HCEC 1CT (cell line): ENCODE measurements around the gene MARCHF4.
"Not testable (repeated sequence)": the region's sequence is repeated elsewhere in the genome, so short reads cannot be mapped to it uniquely, and the experiment has no call there.

ENCODE experiments used
- DNase-seq: peaks from one replicate; pipeline ENCODE4 v3.0.0-alpha.2; 2017

MARCHF4 gene

DNA sequence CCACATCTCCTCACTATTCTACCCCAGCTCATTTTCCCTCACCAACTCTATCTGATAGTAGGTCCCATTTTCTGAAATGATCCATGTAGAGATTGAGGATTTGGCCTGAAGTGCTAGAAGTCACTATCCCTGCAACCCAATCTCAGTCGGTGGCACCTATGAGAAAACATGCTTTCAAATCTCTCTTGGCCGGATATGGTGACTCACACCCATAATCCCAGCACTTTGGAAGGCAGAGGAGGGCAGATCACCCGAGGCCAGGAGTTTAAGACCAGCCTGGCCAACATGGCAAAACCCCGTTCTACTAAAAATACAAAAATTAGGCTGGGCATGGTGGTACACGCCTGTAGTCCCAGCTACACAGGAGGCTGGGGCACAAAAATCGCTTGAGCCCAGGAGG is 19.1 kb upstream of the MARCHF4 start:
- peak; percentile 35 for DNase-seq

DNA sequence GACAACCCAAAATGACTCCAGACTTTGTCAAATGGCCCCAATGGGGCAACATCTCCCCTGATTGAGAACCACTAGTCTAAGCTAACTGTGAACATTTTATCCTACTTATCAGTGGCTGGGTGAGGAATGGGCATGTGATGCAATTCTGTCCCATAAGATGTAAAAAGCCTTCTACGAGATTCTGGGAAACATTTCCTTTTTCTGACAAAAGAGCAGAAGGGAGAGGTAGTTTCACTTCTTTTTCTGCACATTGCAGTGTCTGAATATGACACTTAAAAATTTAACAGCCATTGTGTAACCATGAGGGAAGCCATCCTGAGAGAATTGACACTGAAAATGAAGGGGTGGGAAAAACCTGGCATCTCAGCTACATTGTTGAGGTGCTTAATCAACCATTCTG is 17.3 kb upstream of the MARCHF4 start:
- DNase-seq: no peak

DNA sequence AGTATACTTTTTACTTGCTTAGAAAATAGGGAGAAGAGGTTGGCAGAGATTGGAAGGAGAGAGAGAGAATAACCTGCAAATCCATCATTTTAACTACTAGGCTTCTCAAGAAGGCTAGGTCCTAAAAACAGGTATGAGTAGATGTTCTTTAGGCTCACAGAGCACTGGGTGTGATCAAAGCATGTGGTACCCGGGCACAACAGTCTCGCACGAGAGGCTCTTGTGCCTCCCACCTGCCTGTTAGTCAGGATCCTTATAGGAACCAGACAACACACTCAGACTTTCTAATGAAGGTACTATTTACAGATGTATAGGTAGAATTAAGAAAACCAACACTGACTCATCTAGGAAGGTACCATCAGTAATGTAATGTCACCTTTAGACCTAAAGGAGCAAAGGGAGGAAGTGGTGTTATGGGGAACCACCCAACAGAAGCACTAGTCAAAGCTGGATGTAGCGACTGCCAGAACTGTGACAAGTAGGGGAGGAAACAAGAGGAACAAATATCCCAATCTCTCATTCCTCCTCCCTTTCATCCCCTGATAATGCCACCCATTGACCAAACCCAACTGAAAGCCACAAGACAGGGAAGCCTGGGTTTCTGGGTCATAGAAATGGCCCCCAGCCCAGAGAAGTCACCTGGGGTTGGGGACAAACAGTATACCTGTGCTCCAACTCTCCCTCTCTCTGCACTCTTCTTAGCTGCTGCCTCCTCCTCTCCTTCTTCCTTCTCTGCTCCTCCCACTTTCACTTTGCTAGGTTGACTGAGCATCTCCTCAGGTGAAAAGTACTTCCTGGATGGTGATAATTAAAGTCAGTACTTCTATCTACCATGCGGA is 16.0 kb upstream of the MARCHF4 start:
- no peak for DNase-seq

DNA sequence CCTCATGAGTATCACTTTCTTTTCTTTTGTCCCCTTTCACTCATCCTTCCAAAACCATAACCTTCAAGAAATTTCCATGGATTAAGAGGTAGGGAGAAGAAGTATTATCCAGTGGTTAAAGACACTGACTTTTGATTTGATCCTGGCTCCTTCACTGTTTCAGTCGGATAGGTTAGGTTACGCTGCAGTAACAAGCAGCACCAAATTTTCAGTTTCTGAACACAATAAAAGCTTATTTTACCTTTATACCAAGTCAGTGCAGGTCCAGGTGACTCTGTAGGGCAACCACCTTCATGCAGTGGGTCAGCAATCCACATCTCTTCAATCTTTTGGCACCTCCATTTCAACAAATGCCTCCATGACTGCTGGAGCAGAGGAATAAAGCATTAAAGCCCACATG is 15.0 kb upstream of the MARCHF4 start:
- DNase-seq: no peak

DNA sequence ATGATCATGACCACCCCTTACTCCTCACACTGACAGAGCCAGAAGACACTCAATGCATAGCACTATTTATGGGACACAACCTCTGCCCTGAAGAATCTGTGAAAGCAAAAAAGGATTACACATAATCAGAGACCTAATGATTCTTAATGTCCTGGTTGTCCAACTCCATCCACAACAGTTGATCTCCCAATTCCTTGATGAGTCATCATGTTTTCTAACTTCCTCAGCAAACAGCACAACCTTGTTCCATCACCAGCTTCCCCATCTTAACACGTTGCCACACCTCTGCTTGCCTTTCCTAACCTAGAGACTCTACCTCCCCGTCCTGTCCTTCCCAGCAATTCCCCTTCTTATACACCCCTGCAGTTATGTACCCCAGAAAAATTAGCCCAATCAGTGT is 13.2 kb upstream of the MARCHF4 start:
- no peak for DNase-seq

DNA sequence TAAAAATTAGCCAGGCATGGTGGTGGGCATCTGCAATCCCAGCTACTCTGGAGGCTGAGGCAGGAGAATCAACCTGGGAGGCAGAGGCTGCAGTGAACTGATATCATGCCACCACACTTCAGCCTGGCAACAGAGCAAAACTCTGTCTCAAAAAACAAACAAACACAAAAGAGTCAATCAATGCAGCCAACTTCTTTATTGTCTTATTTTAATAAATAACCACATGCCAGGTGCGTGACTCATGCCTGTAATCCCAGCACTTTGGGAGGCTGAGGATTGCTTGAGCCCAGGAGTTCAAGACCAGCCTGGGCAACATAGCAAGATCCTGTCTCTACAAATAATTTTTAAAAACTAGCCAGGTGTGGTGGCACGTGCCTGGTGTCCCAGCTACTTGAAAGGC is 12.1 kb upstream of the MARCHF4 start:
- DNase-seq: not testable (repeated sequence)

DNA sequence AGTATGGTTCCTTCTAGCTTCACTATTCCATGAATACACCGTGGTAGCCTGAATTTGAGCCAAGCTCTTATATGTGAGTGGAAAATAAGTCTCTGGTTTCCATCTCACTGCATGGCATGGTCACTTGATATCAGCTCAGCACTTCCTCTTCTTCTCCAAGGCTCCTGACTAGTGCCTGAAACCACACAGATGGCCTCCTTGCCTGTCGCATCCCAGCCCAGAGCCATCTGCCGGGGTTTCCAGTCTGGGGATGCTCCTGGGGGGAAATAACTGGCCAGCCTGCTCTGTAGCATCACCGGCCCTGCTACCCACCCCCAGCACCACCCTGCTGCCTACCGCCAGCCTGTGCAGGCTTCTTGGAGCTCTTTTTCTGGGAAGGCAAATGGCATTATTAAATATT is 7.7 kb upstream of the MARCHF4 start:
- no peak for DNase-seq

DNA sequence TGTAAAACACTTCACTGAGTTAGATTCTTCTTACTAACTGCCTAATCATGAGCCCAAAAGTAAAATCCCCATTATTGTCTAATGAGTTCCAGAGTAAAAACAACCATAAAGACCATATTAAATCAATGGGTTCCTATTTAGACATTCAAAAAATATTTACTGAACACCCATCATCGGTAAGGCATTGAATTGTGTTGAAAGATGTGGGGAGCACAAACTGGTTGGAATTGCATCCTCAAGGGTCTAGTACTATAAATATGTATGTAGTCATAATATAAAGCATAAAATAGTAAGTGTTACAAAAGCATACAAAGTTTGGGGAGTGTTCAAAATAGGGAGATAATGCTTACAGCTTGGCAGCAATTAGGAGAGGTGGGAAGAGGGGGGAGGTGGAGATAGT is 3.0 kb upstream of the MARCHF4 start:
- no peak for DNase-seq

DNA sequence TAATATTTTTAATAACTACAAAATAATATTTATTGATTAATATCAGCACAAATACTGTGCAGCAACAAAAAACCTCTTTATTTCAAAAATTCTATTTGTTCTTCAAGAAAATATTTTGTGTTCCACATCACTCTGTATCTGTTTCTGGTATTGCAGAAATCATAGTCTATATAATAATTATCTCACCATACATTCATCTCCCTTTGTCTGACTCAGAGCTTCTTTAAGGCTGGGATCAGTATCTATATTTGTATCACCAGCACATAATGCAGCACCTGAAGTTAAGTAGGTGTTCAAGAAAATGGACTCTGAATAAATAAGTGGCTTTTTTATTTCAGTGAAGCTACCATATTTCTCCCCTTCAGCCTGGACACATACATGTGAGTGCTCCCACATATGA is 1.6 kb upstream of the MARCHF4 start:
- no peak for DNase-seq

DNA sequence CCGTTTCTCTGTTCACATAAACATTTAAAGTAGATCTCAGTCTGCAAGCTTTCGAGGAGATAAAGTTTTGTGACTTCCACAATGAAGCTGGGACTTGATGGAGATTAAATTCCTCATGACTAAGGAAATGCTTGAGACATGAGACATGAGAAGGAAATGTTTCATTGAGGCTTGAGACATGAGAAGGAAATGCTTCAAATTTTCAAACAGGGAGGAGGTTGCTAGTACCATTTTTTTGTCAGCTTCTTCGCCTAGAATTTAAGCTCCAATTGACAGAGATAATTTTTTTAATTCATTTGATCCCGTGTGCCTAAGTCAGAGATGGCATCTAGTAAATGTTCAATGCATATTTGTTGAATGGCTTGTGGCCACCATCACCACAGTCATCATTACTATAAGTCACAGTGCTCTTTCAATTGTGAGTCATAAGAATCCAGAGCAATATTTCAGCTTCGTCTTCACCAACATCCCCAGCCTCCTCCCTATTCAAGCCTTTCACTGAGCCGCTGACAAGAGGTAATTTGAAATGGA is 543 bp upstream of the MARCHF4 start:
- DNase-seq: peak; percentile 85

DNA sequence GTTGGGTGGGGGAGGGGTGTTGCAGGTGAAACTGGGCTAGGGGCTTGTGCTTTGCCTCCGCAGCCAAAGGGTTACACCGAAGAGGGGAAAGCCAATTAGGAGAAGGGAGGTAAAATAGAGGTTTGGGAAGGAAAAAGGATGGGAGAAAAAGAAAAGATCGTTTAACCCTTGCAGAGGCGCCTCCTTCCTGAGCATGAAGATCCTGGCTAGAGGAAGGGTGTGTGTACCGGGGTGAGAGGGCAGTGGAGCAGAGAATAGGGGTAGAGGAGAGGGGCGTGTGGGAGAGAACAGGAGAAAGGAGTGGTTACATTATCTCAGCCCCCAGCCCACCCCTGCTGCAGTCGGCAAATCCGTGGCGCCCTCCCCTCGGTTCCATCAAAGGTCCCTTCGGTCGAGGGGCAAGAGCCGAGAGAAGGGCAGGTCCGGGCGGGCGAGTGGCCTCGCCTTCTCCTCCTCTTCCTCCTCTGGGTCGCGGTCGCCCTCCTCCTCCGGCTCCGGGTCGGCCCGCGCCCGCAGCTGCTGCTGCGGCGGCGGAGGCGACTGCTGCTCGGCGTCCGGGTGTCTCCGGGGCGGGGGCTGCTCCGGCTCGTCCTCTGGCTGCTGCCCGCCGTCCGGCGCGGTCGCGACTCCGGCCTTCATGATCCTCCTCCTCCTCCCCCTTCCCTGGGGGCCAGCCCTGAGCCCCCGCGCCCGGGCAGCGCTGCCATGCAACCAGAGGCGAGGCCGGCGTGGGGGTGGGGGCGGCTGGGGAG is 1.1 kb downstream of the MARCHF4 start:
- no peak for DNase-seq

DNA sequence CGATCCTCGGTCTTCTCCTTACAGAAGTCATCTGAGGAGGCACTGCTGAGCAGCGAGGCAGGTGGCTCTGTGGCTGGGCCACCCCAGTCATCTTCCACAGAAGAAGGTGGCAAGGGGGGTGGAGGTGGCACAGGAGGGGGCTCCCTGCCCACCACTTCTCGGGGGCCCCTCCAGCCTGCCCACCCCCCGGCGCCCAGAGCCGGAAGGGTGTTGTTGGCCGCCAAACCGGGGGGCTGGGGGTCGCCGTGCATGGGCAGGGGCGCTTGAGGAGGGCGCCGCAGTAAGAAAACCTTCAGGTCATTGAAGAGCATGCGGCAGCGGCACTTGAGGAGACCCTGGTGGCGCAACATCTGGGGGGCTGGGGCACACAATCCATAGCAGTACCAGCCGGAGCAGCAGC is 2.5 kb downstream of the MARCHF4 start:
- no peak for DNase-seq

DNA sequence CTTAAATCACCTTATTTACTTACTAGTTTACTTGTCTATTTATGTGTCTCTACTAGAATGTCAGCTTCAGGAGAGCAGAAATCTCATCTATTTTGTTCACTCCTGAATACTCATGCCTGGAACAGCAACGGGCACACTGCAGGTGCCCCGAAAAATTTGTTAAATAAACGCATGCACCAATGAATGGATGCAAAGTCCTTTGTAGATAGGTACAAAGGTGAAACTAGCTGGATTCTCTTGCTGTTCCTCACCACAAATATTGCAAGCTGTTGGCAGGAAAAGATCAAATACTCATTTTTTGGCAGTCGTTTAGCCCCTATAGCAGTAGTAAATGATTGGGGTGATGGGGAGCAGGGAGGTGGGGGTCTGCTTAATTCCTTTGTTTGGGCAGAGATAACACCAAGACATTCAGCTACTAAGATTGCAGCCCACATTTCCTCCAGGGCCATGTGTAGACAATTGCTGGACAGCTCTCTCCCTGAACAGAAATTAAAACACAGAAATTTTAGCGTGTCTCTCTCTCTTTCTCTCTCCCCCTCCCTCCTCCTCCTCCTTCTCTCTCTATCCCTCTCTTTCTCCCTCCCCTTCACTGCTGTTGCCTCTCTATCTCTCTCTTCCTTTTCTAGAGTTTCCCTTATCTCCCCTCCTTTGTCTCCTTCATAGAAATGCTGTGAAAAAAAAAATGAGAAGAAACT is 5.4 kb downstream of the MARCHF4 start:
- DNase-seq: no peak

DNA sequence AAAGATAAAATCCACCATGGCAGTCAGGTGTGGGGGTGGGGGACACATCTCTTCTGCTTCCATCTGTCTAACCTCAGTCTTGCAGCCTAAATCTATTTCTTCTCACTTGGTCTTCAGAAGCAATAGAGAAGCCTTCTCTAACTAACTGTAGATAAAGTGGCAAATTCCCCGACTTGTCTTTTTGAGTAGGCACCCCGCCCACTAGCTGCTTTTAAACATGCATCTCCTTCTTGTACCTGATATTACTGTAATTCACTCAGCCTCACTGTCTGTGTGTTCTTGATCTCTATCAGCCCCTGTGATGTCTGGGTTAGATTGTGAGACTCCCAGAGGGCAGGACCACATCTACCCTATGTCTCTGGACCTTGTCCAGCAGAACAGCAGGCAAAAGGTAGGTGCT is 6.8 kb downstream of the MARCHF4 start:
- no peak for DNase-seq

DNA sequence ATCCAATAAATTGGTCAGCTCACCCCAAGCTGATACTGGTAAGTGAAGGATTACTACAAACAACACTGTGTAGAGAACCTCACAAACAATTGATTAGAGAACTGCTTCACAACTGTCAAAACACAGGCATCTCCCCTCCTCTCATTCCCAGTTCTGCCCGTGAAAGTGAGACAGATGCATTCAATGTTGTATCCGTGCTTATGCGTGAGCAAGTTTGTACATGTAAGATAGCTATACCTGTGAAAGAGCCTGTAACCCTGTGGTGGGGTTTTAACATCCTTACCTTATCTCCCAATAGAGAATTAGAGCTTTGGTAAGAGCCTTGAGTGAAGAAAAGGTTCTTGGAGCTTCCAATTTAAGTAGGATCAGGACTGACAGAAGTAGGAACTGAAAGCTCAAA is 9.1 kb downstream of the MARCHF4 start:
- no peak for DNase-seq

DNA sequence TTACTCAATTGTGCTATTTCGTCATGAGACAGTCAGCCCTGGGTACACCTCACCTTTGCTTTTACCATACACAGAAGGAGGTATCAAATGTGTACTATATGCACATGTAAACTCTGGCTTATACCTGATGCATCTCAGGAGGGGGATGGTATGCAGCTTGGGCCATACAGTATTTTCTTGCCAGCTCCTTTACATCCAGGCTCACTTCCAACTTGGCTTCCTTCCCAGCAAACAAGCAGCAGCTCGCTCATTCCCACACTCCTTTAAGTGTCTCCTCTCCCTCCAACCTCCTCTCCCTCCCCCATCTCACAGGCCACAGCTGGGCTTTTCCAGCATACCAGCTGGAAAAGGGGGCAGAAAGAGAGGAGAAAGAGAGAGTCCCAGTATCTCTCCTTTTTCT is 9.6 kb downstream of the MARCHF4 start:
- peak; percentile 76 for DNase-seq

DNA sequence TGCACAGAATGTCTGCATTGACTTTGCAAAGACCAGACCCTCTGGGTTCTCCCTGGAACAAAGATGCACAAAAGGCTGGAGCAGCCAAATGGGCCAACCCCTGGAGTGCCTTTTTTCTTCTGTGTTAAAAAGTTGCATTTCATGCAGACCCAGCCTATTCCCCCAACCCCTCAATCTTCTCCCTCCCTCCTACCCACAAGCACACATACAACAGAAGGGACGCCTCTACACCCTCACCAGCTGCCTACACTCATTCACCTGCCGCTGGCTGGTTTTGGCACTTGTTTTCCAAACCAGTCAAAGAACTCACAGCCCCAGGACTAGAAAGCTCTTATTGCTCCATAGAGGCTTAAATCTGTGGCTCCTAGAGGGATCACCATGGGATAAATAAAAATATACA is 16.6 kb downstream of the MARCHF4 start:
- DNase-seq: no peak

DNA sequence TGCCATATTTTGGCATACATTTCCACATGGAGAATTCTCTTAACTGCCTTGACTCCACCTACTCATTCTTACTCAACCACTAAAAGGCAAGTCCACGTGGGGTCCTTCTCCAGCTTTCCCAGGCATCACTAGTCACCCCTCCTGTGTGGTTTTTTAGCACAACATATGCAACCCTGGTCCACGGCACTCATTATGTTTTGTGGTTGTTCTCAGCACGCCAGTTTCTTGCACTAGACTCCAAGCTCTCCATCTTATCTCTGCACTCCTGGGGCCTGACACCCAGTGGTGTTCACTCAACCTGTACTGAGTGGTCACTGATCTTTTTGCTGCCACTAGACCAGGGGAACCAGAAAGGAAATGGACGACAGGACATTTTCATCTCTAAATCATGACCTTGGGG is 18.0 kb downstream of the MARCHF4 start:
- no peak for DNase-seq

DNA sequence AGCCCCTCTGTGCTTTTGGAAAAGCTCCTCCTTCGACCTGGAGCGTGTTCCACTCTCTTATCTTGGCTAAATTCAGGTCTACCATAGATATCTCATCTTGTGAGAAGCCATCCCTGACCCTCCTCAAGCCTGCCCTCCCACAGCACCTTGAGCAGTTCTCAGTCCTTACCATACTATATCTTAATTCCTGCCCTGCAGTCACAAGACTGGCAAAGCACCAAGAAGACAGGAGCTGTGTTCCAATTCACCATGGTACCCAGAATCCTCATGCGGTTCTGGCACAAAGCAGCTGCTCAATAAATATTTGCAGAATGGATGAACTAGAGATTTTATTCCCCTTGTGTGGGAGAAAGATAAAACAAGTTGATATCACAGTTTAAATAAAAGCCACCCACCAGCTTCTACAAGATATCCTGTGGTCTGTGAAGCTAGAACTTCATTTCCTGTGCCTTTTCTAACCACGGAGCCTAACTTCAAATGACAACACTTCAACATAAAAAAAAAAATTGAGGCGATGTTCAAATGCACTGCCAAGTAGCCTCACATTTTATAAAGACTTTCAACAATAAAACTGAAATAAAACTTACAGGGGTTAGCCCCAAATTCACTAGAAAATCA is 19.5 kb downstream of the MARCHF4 start:
- no peak for DNase-seq

DNA sequence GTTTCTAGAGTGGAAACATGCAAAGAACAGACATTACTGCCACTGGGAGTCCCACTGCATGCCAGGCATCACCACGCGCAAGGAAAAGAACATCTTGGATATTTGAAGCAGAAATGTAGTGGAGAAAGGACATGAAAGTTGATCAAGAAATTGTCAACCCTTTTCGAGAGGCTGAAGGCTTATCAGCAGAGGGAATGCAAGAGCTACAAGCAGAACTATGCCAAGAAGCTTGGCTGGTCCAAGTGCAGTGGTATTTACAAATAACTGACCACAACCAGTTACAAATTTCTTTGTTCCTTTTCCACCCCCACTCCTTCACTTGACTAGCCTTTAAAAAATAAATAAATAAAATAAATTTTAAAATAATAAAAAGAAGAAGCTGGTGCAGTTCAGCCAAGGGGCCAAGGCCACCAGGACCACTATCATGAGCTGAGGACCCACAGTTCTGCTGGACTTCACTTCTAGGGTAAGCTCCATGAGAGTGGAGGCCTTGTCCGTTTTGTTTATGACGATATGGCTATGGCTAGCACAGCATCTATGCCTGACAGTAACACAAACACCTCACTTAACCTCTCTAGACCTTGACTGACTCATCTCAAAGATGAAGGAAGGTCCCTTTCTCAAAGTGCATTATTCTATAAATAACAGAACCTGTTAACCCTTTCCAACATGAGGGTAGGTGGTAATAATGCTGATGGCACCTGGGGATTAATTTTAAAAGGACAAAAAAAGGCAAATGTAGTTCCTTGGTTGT is 20.9 kb downstream of the MARCHF4 start:
- DNase-seq: no peak

DNA sequence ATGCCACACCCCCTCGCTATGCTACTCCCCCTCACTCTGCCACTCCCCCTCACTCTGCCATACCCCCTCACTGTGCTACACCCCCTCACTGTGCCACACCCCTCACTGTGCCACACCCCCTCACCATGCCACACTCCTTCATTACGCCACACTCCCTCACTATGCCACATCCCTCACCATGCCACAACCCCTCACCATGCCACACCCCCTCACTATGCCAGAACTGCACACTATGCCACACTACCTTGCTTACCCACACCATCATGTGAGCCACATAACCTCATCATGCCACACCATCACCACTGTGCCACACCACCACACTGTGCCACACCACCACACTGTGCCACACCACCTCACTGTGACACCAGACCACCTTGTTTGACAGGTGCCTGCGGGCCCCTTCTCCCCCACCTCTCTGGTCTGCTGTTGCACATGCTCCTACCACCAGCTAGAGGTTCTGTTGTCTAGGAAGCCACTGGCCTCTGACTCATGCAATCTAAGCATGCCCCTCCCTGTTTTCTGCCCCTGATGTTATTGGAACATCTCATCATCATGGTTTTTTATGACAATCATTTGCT is 22.0 kb downstream of the MARCHF4 start:
- peak; percentile 75 for DNase-seq

DNA sequence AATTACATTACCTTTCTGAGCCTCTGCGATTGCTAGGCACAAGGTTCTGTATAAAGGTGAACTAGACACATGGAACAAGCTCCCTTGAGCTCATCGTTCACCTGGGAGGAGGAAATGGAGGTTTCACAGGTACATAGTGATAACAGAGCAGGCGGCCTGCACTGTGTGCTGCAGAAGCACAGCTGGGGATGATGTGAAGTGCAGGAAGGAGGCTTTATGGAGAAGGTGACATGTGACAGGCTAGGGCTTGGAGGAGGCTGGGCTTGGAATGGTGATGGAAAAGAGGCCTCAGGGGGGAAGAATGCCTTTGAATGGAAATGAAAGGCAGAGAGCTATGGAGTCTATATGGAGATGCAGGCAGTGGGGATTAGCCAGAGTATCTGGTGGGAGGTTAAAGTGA is 22.9 kb downstream of the MARCHF4 start:
- no peak for DNase-seq
